ENCODE results near the gene PTCD1. TPM values are rescaled to one million over a fixed set of nuclear protein-coding genes. Genes with fewer than 3 reads are reported as not detected.
"Not testable (repeated sequence)": the region's sequence is repeated elsewhere in the genome, so short reads cannot be mapped to it uniquely, and the experiment has no call there.

The PTCD1 gene
- total RNA-seq, 1 experiment from 2014 or later, result 7.6 TPM

- intact Hi-C loops (cut with micrococcal nuclease; ENCODE audit: unreplicated experiment), result no loop called here
- TF ChIP-seq CTCF (IDR thresholded peaks at IDR 0.05; ENCODE audit: unreplicated experiment), result no peak
- H3K9me3 Mint-ChIP-seq (ENCODE audit: low read depth, unreplicated experiment), result no peaks in the 10 kb centered on the region
- no peak overlapping the region for H3K27ac Mint-ChIP-seq (ENCODE audit: unreplicated experiment)
- no peaks in the 10 kb centered on the region for H3K27me3 Mint-ChIP-seq (ENCODE audit: unreplicated experiment)
- peaks cover 8% of the 10 kb centered on the region for H3K4me1 Mint-ChIP-seq (ENCODE audit: low read depth, unreplicated experiment)
- peaks cover 50% of the 10 kb centered on the region for H3K36me3 Mint-ChIP-seq (ENCODE audit: insufficient read depth, unreplicated experiment)
- H3K4me3 Mint-ChIP-seq (ENCODE audit: low read depth, unreplicated experiment), result no peak overlapping the region
- DNase-seq, result no peak
- BruUV-seq (replicated peaks), result no TSS peak
- CTCF ChIA-PET, result no interaction called here
Observed at GRCh38 chr7:99380823-99381663, 57.6 kb downstream of the PTCD1 start.

GRCh38 chr7:99380032-99380822, 58.4 kb downstream of the PTCD1 start:
- Mint-ChIP-seq H3K4me3 (ENCODE audit: low read depth, unreplicated experiment) (no peak overlapping the region), H3K9me3 (ENCODE audit: low read depth, unreplicated experiment) (no peaks in the 10 kb centered on the region), H3K27ac (ENCODE audit: unreplicated experiment) (no peak overlapping the region), H3K36me3 (ENCODE audit: insufficient read depth, unreplicated experiment) (peaks cover 50% of the 10 kb centered on the region), H3K27me3 (ENCODE audit: unreplicated experiment) (no peaks in the 10 kb centered on the region), H3K4me1 (ENCODE audit: low read depth, unreplicated experiment) (peaks cover 8% of the 10 kb centered on the region)
- intact Hi-C loops (cut with micrococcal nuclease; ENCODE audit: unreplicated experiment), result no loop called here
- no peak for DNase-seq
- CTCF ChIA-PET, result no interaction called here
- TF ChIP-seq CTCF (IDR thresholded peaks at IDR 0.05; ENCODE audit: unreplicated experiment), result no peak
- no TSS peak for BruUV-seq (replicated peaks)

- BruUV-seq (replicated peaks); H3K4me1 Mint-ChIP-seq (ENCODE audit: low read depth, unreplicated experiment); H3K9me3 Mint-ChIP-seq (ENCODE audit: low read depth, unreplicated experiment); CTCF ChIA-PET; H3K4me3 Mint-ChIP-seq (ENCODE audit: low read depth, unreplicated experiment); H3K27ac Mint-ChIP-seq (ENCODE audit: unreplicated experiment); DNase-seq; H3K27me3 Mint-ChIP-seq (ENCODE audit: unreplicated experiment); intact Hi-C loops (cut with micrococcal nuclease; ENCODE audit: unreplicated experiment): not testable (repeated sequence)
- peaks cover 53% of the 10 kb centered on the region for H3K36me3 Mint-ChIP-seq (ENCODE audit: insufficient read depth, unreplicated experiment)
Observed at GRCh38 chr7:99379693-99380031, 58.9 kb downstream of the PTCD1 start.

GRCh38 chr7:99379043-99379577, 59.5 kb downstream of the PTCD1 start:
- H3K4me3 Mint-ChIP-seq (ENCODE audit: low read depth, unreplicated experiment), result no peak overlapping the region
- no peak for DNase-seq
- no peaks in the 10 kb centered on the region for H3K9me3 Mint-ChIP-seq (ENCODE audit: low read depth, unreplicated experiment)
- peaks cover 8% of the 10 kb centered on the region for H3K4me1 Mint-ChIP-seq (ENCODE audit: low read depth, unreplicated experiment)
- intact Hi-C loops (cut with micrococcal nuclease; ENCODE audit: unreplicated experiment), result no loop called here
- H3K27ac Mint-ChIP-seq (ENCODE audit: unreplicated experiment), result no peak overlapping the region
- no peaks in the 10 kb centered on the region for H3K27me3 Mint-ChIP-seq (ENCODE audit: unreplicated experiment)
- BruUV-seq (replicated peaks), result TSS peak; percentile 4
- H3K36me3 Mint-ChIP-seq (ENCODE audit: insufficient read depth, unreplicated experiment), result peaks cover 59% of the 10 kb centered on the region
- no peak for TF ChIP-seq CTCF (IDR thresholded peaks at IDR 0.05; ENCODE audit: unreplicated experiment)
- CTCF ChIA-PET, result no interaction called here
